Liver (tissue), 9 donors: ENCODE results near the gene MEN1. TPM values are rescaled to one million over a fixed set of nuclear protein-coding genes. Genes with fewer than 3 reads are reported as not detected.

ENCODE experiments used
- DNase-seq: peaks from one replicate; pipeline ENCODE4 v3.0.0-alpha.2; 2017; ENCODE audit warnings: low spot score
- H3K27ac ChIP-seq, 2 donors: one replicate each; pipeline ENCODE4 v1.7.0; 2013; ENCODE audit warnings: inconsistent platforms in 2 of 2, low read length in 2 of 2, control low read depth in 1 of 2, low read depth in 1 of 2, mild to moderate bottlenecking in 1 of 2
- H3K27me3 ChIP-seq, 4 donors: one replicate each; pipeline versions ENCODE4 v1.6.1 to v1.7.0; 2013; ENCODE audit warnings: low read length in 3 of 4, inconsistent platforms in 1 of 4, mild to moderate bottlenecking in 1 of 4, moderate library complexity in 1 of 4; ENCODE audit not compliant: control insufficient read depth in 4 of 4, insufficient read depth in 4 of 4
- H3K36me3 ChIP-seq, 4 donors: one replicate each; pipeline versions ENCODE4 v1.6.1 to v1.7.0; 2013; ENCODE audit warnings: low read length in 3 of 4, mild to moderate bottlenecking in 3 of 4, low read depth in 1 of 4, moderate library complexity in 1 of 4; ENCODE audit not compliant: control insufficient read depth in 4 of 4, insufficient read depth in 3 of 4
- H3K4me1 ChIP-seq, 4 donors: one replicate each; pipeline versions ENCODE4 v1.6.1 to v1.7.0; 2013; ENCODE audit warnings: low read length in 3 of 4, mild to moderate bottlenecking in 3 of 4, moderate library complexity in 1 of 4; ENCODE audit not compliant: control insufficient read depth in 4 of 4, insufficient read depth in 4 of 4
- H3K4me3 ChIP-seq, 3 donors: one replicate each; pipeline versions ENCODE4 v1.6.1 to v1.7.0; 2013; ENCODE audit warnings: low read length in 3 of 3, control low read depth in 1 of 3, low read depth in 1 of 3, mild to moderate bottlenecking in 1 of 3
- H3K9ac ChIP-seq, 2 donors: one replicate each; pipeline ENCODE4 v1.7.0; 2013; ENCODE audit warnings: low read length in 2 of 2, mild to moderate bottlenecking in 2 of 2, moderate library complexity in 2 of 2, control low read depth in 1 of 2, low read depth in 1 of 2
- H3K9me3 ChIP-seq, 4 donors: one replicate each; pipeline versions ENCODE4 v1.6.1 to v1.7.0; 2013; ENCODE audit warnings: low read length in 3 of 4; ENCODE audit not compliant: control insufficient read depth in 4 of 4
- ATF3 ChIP-seq: IDR thresholded peaks from 2 replicates; pipeline ENCODE4 v1.6.1; 2016; ENCODE audit warnings: antibody characterized with exemption
- CTCF ChIP-seq: fragments of 150-350 bp; IDR thresholded peaks from 2 replicates; pipeline ENCODE4 v1.5.1; 2017; ENCODE audit warnings: improper control_type of control experiment, low read depth, low read length; ENCODE audit not compliant: missing input control
- FOXA1 ChIP-seq: IDR thresholded peaks from 2 replicates; pipeline ENCODE4 v1.6.1; 2016; ENCODE audit warnings: antibody characterized with exemption
- FOXA2 ChIP-seq: IDR thresholded peaks from 2 replicates; pipeline ENCODE4 v1.6.1; 2016; ENCODE audit warnings: antibody characterized with exemption
- GABPA ChIP-seq, 2 donors: IDR thresholded peaks in 1 of 2; conservative IDR thresholded peaks in 1 of 2; 2 replicates each; pipeline ENCODE4 v1.6.1; 2016; ENCODE audit warnings: antibody characterized with exemption in 2 of 2, mild to moderate bottlenecking in 1 of 2, moderate library complexity in 1 of 2
- HNF4G ChIP-seq: IDR thresholded peaks from 2 replicates; pipeline ENCODE4 v1.6.1; 2016; ENCODE audit warnings: antibody characterized with exemption
- JUND ChIP-seq, 2 donors: IDR thresholded peaks; 2 replicates each; pipeline ENCODE4 v1.6.1; 2016; ENCODE audit warnings: antibody characterized with exemption in 2 of 2
- MAX ChIP-seq: IDR thresholded peaks from 2 replicates; pipeline ENCODE4 v1.6.1; 2016; ENCODE audit warnings: antibody characterized with exemption
- RAD21 ChIP-seq, 2 donors: IDR thresholded peaks; 2 replicates each; pipeline ENCODE4 v1.6.1; 2016; ENCODE audit warnings: antibody characterized with exemption in 2 of 2, mild to moderate bottlenecking in 2 of 2
- RXRA ChIP-seq, 2 donors: IDR thresholded peaks; 2 replicates each; pipeline ENCODE4 v1.6.1; 2017 to 2018; ENCODE audit warnings: antibody characterized with exemption in 2 of 2, mild to moderate bottlenecking in 1 of 2
- TAF1 ChIP-seq: conservative IDR thresholded peaks from 2 replicates; pipeline ENCODE4 v1.6.1; 2016; ENCODE audit warnings: antibody characterized with exemption, mild to moderate bottlenecking
- YY1 ChIP-seq: IDR thresholded peaks from 2 replicates; pipeline ENCODE4 v1.6.1; 2016; ENCODE audit warnings: antibody characterized with exemption, mild to moderate bottlenecking
- ZBTB33 ChIP-seq: IDR thresholded peaks from 2 replicates; pipeline ENCODE4 v1.6.1; 2016; ENCODE audit warnings: antibody characterized with exemption
- WGBS: extraction: QIAGEN DNeasy Blood & Tissue Kit; methylation state at CpG from one replicate; pipeline ENCODE4 v1.1.7; 2013; 5-methylcytosine and 5-hydroxymethylcytosine counted together
- polyA plus RNA-seq, 2 donors: library from polyadenylated mRNA; stranded (reverse) in 1 of 2; unstranded in 1 of 2; fragments of 200-250 nt in 1 of 2; fragments of >200 nt in 1 of 2; fragmentation: Nextera tagmentation in 1 of 2; extraction: Ambion mirVana in 1 of 2; gene quantifications; one replicate each; pipeline versions ENCODE4 v1.2.1 to v1.2.3, GENCODE V29; 2013 to 2015
- total RNA-seq, 2 donors: library from RNA; depleted of rRNA; stranded (reverse); fragments of >200 nt; gene quantifications; one replicate each; pipeline ENCODE4 v1.2.3, GENCODE V29; 2014
- donor health status: healthy.
- donor health status: healthy.
- donor health status: healthy.
- donor health status: healthy.
- donor health status: healthy.

MEN1 gene
- total and polyA plus RNA-seq, 4 donors, result 9.0 to 15.1 (median 13.4) TPM

- Histone ChIP-seq H3K27ac (no peak overlapping the region), H3K4me3 (no peak overlapping the region), H3K9ac (no peak overlapping the region), H3K36me3 (peaks cover 37 to 89% (median 70%) of the 10 kb centered on the region in 4 donors), H3K27me3 (no peaks in the 10 kb centered on the region), H3K9me3 (no peaks in the 10 kb centered on the region), H3K4me1 (peaks cover 0 to 9% (median 0%) of the 10 kb centered on the region in 4 donors)
- 98% methylated on average over 11 of the region's 11 CpGs for WGBS
- no peak for DNase-seq
- TF ChIP-seq FOXA2, result no peak
- TF ChIP-seq MAX, result no peak
- no peak for TF ChIP-seq YY1
- TF ChIP-seq GABPA (IDR thresholded peaks at IDR 0.05 in 1 of 2, conservative IDR thresholded peaks at IDR 0.05 in 1 of 2), result no peak
- no peak for TF ChIP-seq CTCF
- TF ChIP-seq JUND (IDR thresholded peaks at IDR 0.05), result no peak
- no peak for TF ChIP-seq ATF3
- TF ChIP-seq HNF4G, result no peak
Measured at GRCh38 chr11:64766881-64767280, 43.5 kb downstream of the MEN1 start.

GRCh38 chr11:64765851-64766665 lies 44.3 kb downstream of the MEN1 start:
- 91% methylated on average over 42 of the region's 42 CpGs for WGBS
- H3K4me1 ChIP-seq, result peaks cover 0 to 7% (median 0%) of the 10 kb centered on the region in 4 donors
- H3K9me3 ChIP-seq, result no peaks in the 10 kb centered on the region
- H3K4me3 ChIP-seq, result no peak overlapping the region
- TF ChIP-seq ATF3 (no peak), ZBTB33 (no peak), YY1 (no peak), CTCF (no peak), JUND (IDR thresholded peaks at IDR 0.05) (no peak), RXRA (IDR thresholded peaks at IDR 0.05) (no peak), TAF1 (no peak), FOXA1 (no peak), FOXA2 (no peak), GABPA (IDR thresholded peaks at IDR 0.05 in 1 of 2, conservative IDR thresholded peaks at IDR 0.05 in 1 of 2) (no peak), HNF4G (no peak), RAD21 (IDR thresholded peaks at IDR 0.05) (no peak)
- DNase-seq, result no peak
- H3K27me3 ChIP-seq, result no peaks in the 10 kb centered on the region
- no peak overlapping the region for H3K27ac ChIP-seq
- H3K9ac ChIP-seq, result no peak overlapping the region
- peaks cover 37 to 81% (median 64%) of the 10 kb centered on the region in 4 donors for H3K36me3 ChIP-seq
